ENCODE measurements around the gene RAP1GAP2.

DNA sequence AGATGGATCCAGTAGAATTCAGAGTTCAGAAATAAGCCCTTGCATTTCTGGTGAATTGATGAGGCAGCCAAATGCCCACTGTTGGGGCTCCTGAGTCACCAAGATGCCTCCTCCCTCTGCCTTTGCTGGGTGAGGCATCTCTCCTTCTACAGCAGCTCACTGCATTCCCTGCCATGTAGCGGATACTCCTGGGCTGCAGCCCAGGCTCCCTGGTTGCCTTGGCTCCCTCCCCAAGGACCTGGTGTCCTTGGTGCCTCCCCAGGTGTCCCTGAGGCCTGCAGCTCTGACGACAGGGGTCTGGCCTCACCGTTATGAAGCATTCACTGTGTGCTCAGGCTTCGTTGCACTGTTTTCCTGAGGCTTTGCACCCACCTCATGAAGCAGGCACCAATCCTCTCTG is 7.7 kb downstream of the RAP1GAP2 start:
- TF ChIP-seq EZH2 (IDR thresholded peaks at IDR 0.05; ENCODE audit: insufficient read depth, poor library complexity, severe bottlenecking): no peak
- TF ChIP-seq EZH2phosphoT487 (IDR thresholded peaks at IDR 0.05; ENCODE audit: insufficient read depth, low read depth): no peak
